Measurements from ENCODE around the gene PC. TPM values are rescaled to one million over a fixed set of nuclear protein-coding genes. Genes with fewer than 3 reads are reported as not detected.

PC gene
- polyA plus RNA-seq, 3 donors, result 4.6 to 7.1 (median 6.0) TPM

GRCh38 chr11:66810576-66811185, 147.5 kb downstream of the PC start:
- Mint-ChIP-seq H3K4me3 (no peak overlapping the region), H3K4me1 (no peaks in the 10 kb centered on the region), H3K9me3 (no peaks in the 10 kb centered on the region), H3K36me3 (no peaks in the 10 kb centered on the region), H3K27ac (no peak overlapping the region), H3K27me3 (ENCODE audit: low read depth in 3 of 3) (peaks cover 0 to 2% (median 2%) of the 10 kb centered on the region in 3 donors)
- no peak for TF ChIP-seq CTCF (IDR thresholded peaks at IDR 0.05)
- no peaks in the 10 kb centered on the region for H3K27me3 ChIP-seq (ENCODE audit: control insufficient read depth in 2 of 2, insufficient read depth in 2 of 2, low read length in 2 of 2)
- no peaks in the 10 kb centered on the region for H3K4me1 ChIP-seq (ENCODE audit: control insufficient read depth in 1 of 2, insufficient read depth in 2 of 2, low read length in 2 of 2)
- no peaks in the 10 kb centered on the region for H3K36me3 ChIP-seq (replicated peaks in 1 of 2; ENCODE audit: control insufficient read depth in 1 of 2, insufficient read depth in 2 of 2, low read length in 2 of 2)
- DNase-seq, result no peak
- no CpG with 5 or more reads among the region's 1 CpG for WGBS (ENCODE audit: insufficient coverage)
- H3K4me2 ChIP-seq (replicated peaks; ENCODE audit: extremely low read depth, low read length, poor library complexity, severe bottlenecking), result no peak overlapping the region
- H4K20me1 ChIP-seq (ENCODE audit: insufficient read depth, low read length), result no peaks in the 10 kb centered on the region
- H3K9ac ChIP-seq (ENCODE audit: insufficient read depth, low read length, poor library complexity, severe bottlenecking), result no peak overlapping the region
- intact Hi-C loops (cut with micrococcal nuclease), result no loop called here
- no peaks in the 10 kb centered on the region for H3K79me2 ChIP-seq (ENCODE audit: insufficient read depth, low read length)
- no peak overlapping the region for H3K4me3 ChIP-seq (replicated peaks in 1 of 3; ENCODE audit: low read depth in 2 of 3, low read length in 3 of 3)
- H3K9me3 ChIP-seq (replicated peaks in 1 of 2; ENCODE audit: control insufficient read depth in 1 of 2, insufficient read depth in 1 of 2, low read length in 2 of 2), result no peaks in the 10 kb centered on the region
- no peak overlapping the region for H3K27ac ChIP-seq (ENCODE audit: low read depth in 1 of 2, low read length in 2 of 2)
- H2AFZ ChIP-seq (ENCODE audit: insufficient read depth, low read depth, low read length, poor library complexity, severe bottlenecking), result no peak overlapping the region

- Histone ChIP-seq H3K27ac (ENCODE audit: low read depth in 1 of 2, low read length in 2 of 2) (no peak overlapping the region), H3K36me3 (replicated peaks in 1 of 2; ENCODE audit: control insufficient read depth in 1 of 2, insufficient read depth in 2 of 2, low read length in 2 of 2) (no peaks in the 10 kb centered on the region), H3K9me3 (replicated peaks in 1 of 2; ENCODE audit: control insufficient read depth in 1 of 2, insufficient read depth in 1 of 2, low read length in 2 of 2) (no peaks in the 10 kb centered on the region), H3K27me3 (ENCODE audit: control insufficient read depth in 2 of 2, insufficient read depth in 2 of 2, low read length in 2 of 2) (no peaks in the 10 kb centered on the region), H3K4me3 (replicated peaks in 1 of 3; ENCODE audit: low read depth in 2 of 3, low read length in 3 of 3) (no peak overlapping the region), H3K79me2 (ENCODE audit: insufficient read depth, low read length) (no peaks in the 10 kb centered on the region), H3K4me2 (replicated peaks; ENCODE audit: extremely low read depth, low read length, poor library complexity, severe bottlenecking) (no peak overlapping the region), H3K9ac (ENCODE audit: insufficient read depth, low read length, poor library complexity, severe bottlenecking) (no peak overlapping the region), H3K4me1 (ENCODE audit: control insufficient read depth in 1 of 2, insufficient read depth in 2 of 2, low read length in 2 of 2) (no peaks in the 10 kb centered on the region), H2AFZ (ENCODE audit: insufficient read depth, low read depth, low read length, poor library complexity, severe bottlenecking) (no peak overlapping the region), H4K20me1 (ENCODE audit: insufficient read depth, low read length) (no peaks in the 10 kb centered on the region)
- H3K4me3 Mint-ChIP-seq, result no peak overlapping the region
- DNase-seq, result no peak
- H3K36me3 Mint-ChIP-seq, result no peaks in the 10 kb centered on the region
- H3K27me3 Mint-ChIP-seq (ENCODE audit: low read depth in 3 of 3), result peaks cover 0 to 2% (median 2%) of the 10 kb centered on the region in 3 donors
- no CpG with 5 or more reads among the region's 3 CpGs for WGBS (ENCODE audit: insufficient coverage)
- H3K27ac Mint-ChIP-seq, result no peak overlapping the region
- no peaks in the 10 kb centered on the region for H3K9me3 Mint-ChIP-seq
- intact Hi-C loops (cut with micrococcal nuclease), result no loop called here
- H3K4me1 Mint-ChIP-seq, result no peaks in the 10 kb centered on the region
- no peak for TF ChIP-seq CTCF (IDR thresholded peaks at IDR 0.05)
Measured at GRCh38 chr11:66809592-66809991, 148.6 kb downstream of the PC start.
